Stimulated activated naive CD8-positive, alpha-beta T cell treated with anti-CD3 and anti-CD28 coated beads, Interleukin-15, Interleukin-2, amounts not matched to agents 100 ng/mL and 50 ng/mL, for 24 hours (primary cell): ENCODE results near the gene IL20.

Source experiments
- H3K27ac Mint-ChIP-seq: one replicate; pipeline ENCODE4 v1.8.0; 2021; ENCODE audit warnings: mild to moderate bottlenecking, mixed read lengths
- H3K27me3 Mint-ChIP-seq: one replicate; pipeline ENCODE4 v1.8.0; 2021; ENCODE audit warnings: mixed read lengths
- H3K36me3 Mint-ChIP-seq: one replicate; pipeline ENCODE4 v1.8.0; 2021; ENCODE audit warnings: low read depth, mixed read lengths
- H3K4me1 Mint-ChIP-seq: one replicate; pipeline ENCODE4 v1.8.0; 2021; ENCODE audit warnings: low read depth, mixed read lengths
- H3K4me3 Mint-ChIP-seq: one replicate; pipeline ENCODE4 v1.8.0; 2021; ENCODE audit warnings: mild to moderate bottlenecking, mixed read lengths
- H3K9me3 Mint-ChIP-seq: one replicate; pipeline ENCODE4 v1.8.0; 2021; ENCODE audit warnings: mixed read lengths

IL20 gene

GRCh38 chr1:206898089-206898914 is 32.9 kb downstream of the IL20 start:
- H3K4me1 Mint-ChIP-seq: peaks cover 93% of the 10 kb centered on the region

GRCh38 chr1:206898915-206899431 is 33.5 kb downstream of the IL20 start:
- peaks cover 93% of the 10 kb centered on the region for H3K4me1 Mint-ChIP-seq
- H3K36me3 Mint-ChIP-seq: peaks cover 33% of the 10 kb centered on the region
- H3K27me3 Mint-ChIP-seq: no peaks in the 10 kb centered on the region
- peak overlapping the region; percentile 70 for H3K27ac Mint-ChIP-seq
- H3K9me3 Mint-ChIP-seq: no peaks in the 10 kb centered on the region
- peak overlapping the region; percentile 75 for H3K4me3 Mint-ChIP-seq

More at GRCh38 chr1:206898089-206898914, 32.9 kb downstream of the IL20 start:
- H3K27me3 Mint-ChIP-seq: no peaks in the 10 kb centered on the region
- peak overlapping the region; percentile 75 for H3K4me3 Mint-ChIP-seq
- H3K9me3 Mint-ChIP-seq: no peaks in the 10 kb centered on the region
- peaks cover 26% of the 10 kb centered on the region for H3K36me3 Mint-ChIP-seq
- peak overlapping the region; percentile 86 for H3K27ac Mint-ChIP-seq

- Mint-ChIP-seq H3K4me1 (peaks cover 96% of the 10 kb centered on the region), H3K4me3 (no peak overlapping the region), H3K27ac (no peak overlapping the region), H3K36me3 (peaks cover 40% of the 10 kb centered on the region), H3K27me3 (no peaks in the 10 kb centered on the region), H3K9me3 (no peaks in the 10 kb centered on the region)
These were observed 34.3 kb downstream of the IL20 start for GRCh38 chr1:206899717-206900116.

GRCh38 chr1:206900149-206900548 is 34.7 kb downstream of the IL20 start:
- Mint-ChIP-seq H3K27me3 (no peaks in the 10 kb centered on the region), H3K4me1 (peaks cover 97% of the 10 kb centered on the region), H3K27ac (no peak overlapping the region), H3K36me3 (peaks cover 45% of the 10 kb centered on the region), H3K9me3 (no peaks in the 10 kb centered on the region), H3K4me3 (no peak overlapping the region)

- Mint-ChIP-seq H3K36me3 (peaks cover 55% of the 10 kb centered on the region), H3K9me3 (no peaks in the 10 kb centered on the region), H3K27me3 (no peaks in the 10 kb centered on the region), H3K4me1 (peaks cover 97% of the 10 kb centered on the region), H3K27ac (peak overlapping the region; percentile 3), H3K4me3 (no peak overlapping the region)
These were observed 36.5 kb downstream of the IL20 start for GRCh38 chr1:206901944-206902343.

- Mint-ChIP-seq H3K9me3 (no peaks in the 10 kb centered on the region), H3K27me3 (no peaks in the 10 kb centered on the region), H3K4me1 (peaks cover 96% of the 10 kb centered on the region), H3K4me3 (no peak overlapping the region), H3K27ac (no peak overlapping the region), H3K36me3 (peaks cover 55% of the 10 kb centered on the region)
These were observed 37.3 kb downstream of the IL20 start for GRCh38 chr1:206902702-206903101.

GRCh38 chr1:206903687-206904086 is 38.3 kb downstream of the IL20 start:
- peaks cover 95% of the 10 kb centered on the region for H3K4me1 Mint-ChIP-seq
- H3K27ac Mint-ChIP-seq: peak overlapping the region; percentile 39
- H3K27me3 Mint-ChIP-seq: no peaks in the 10 kb centered on the region
- no peaks in the 10 kb centered on the region for H3K9me3 Mint-ChIP-seq
- peaks cover 63% of the 10 kb centered on the region for H3K36me3 Mint-ChIP-seq
- no peak overlapping the region for H3K4me3 Mint-ChIP-seq

- Mint-ChIP-seq H3K27ac (peak overlapping the region; percentile 90), H3K36me3 (peaks cover 66% of the 10 kb centered on the region), H3K4me1 (peaks cover 92% of the 10 kb centered on the region), H3K4me3 (no peak overlapping the region), H3K9me3 (no peaks in the 10 kb centered on the region), H3K27me3 (no peaks in the 10 kb centered on the region)
These were observed 39.2 kb downstream of the IL20 start for GRCh38 chr1:206904423-206905142.

- H3K4me3 Mint-ChIP-seq: peak overlapping the region; percentile 20
- H3K36me3 Mint-ChIP-seq: peaks cover 65% of the 10 kb centered on the region
- H3K9me3 Mint-ChIP-seq: no peaks in the 10 kb centered on the region
- peaks cover 92% of the 10 kb centered on the region for H3K4me1 Mint-ChIP-seq
- H3K27me3 Mint-ChIP-seq: no peaks in the 10 kb centered on the region
- H3K27ac Mint-ChIP-seq: peak overlapping the region; percentile 90
These were observed 40.1 kb downstream of the IL20 start for GRCh38 chr1:206905295-206906164.

- H3K36me3 Mint-ChIP-seq: peaks cover 57% of the 10 kb centered on the region
- H3K27ac Mint-ChIP-seq: no peak overlapping the region
- H3K4me3 Mint-ChIP-seq: no peak overlapping the region
- peaks cover 92% of the 10 kb centered on the region for H3K4me1 Mint-ChIP-seq
- no peaks in the 10 kb centered on the region for H3K9me3 Mint-ChIP-seq
- H3K27me3 Mint-ChIP-seq: no peaks in the 10 kb centered on the region
These were observed 42.0 kb downstream of the IL20 start for GRCh38 chr1:206907304-206907991.

GRCh38 chr1:206908038-206908437 is 42.6 kb downstream of the IL20 start:
- Mint-ChIP-seq H3K4me3 (no peak overlapping the region), H3K27me3 (no peaks in the 10 kb centered on the region), H3K9me3 (no peaks in the 10 kb centered on the region), H3K4me1 (peaks cover 92% of the 10 kb centered on the region), H3K36me3 (peaks cover 56% of the 10 kb centered on the region), H3K27ac (peak overlapping the region; percentile 53)

- Mint-ChIP-seq H3K4me1 (peaks cover 92% of the 10 kb centered on the region), H3K4me3 (peak overlapping the region; percentile 61)
These were observed 43.9 kb downstream of the IL20 start for GRCh38 chr1:206909161-206909882.

GRCh38 chr1:206909883-206910318 is 44.5 kb downstream of the IL20 start:
- H3K4me1 Mint-ChIP-seq: peaks cover 92% of the 10 kb centered on the region
- H3K9me3 Mint-ChIP-seq: no peaks in the 10 kb centered on the region
- no peak overlapping the region for H3K27ac Mint-ChIP-seq
- H3K27me3 Mint-ChIP-seq: no peaks in the 10 kb centered on the region
- peaks cover 43% of the 10 kb centered on the region for H3K36me3 Mint-ChIP-seq
- peak overlapping the region; percentile 41 for H3K4me3 Mint-ChIP-seq

More at GRCh38 chr1:206909161-206909882, 43.9 kb downstream of the IL20 start:
- Mint-ChIP-seq H3K36me3 (peaks cover 43% of the 10 kb centered on the region), H3K9me3 (no peaks in the 10 kb centered on the region), H3K27ac (peak overlapping the region; percentile 19), H3K27me3 (no peaks in the 10 kb centered on the region)
